ENCODE measurements around the gene EEPD1. TPM values are rescaled to one million over a fixed set of nuclear protein-coding genes. Genes with fewer than 3 reads are reported as not detected.

EEPD1 gene
- total RNA-seq, 1 donor from 2014 or later = 18.0 TPM

DNA sequence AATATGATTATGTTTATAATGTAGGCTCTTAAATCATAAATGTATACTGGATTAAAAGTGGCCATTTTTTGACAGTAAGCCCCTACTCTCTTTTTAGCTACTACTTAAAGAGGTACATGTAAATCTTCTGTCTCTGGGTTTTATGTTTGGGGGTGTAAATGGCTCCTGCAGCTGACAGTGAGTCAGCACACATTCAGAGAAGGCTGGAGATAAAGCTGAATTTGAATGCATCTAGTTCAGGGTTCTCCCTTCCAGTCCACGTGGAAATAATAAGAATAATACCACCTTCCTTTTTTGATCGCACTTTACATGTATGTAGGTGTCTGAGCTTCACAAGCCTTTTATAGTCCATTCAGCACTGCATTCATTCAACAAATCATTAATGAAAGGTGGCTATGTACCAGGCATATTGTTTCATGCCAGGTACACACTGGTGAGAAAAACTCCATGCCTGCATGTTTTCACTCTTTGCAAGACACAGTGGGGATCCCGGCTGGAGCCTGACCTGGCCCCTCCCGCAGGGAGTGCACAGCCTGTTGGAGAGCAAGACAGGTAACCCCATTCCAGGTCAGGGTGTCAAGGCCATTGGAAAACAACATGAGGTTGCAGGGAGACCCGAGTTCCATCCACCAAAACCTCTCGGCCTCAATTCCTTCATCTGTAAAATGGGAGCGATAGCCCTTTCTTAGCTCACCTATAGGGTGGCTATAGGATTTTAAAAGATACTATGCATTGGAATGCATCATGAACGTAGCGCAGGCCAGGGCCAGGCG, 129.1 kb downstream of the EEPD1 start:
- Mint-ChIP-seq H3K9me3 (no peaks in the 10 kb centered on the region), H3K4me1 (peaks cover 44% of the 10 kb centered on the region), H3K4me3 (no peak overlapping the region), H3K27ac (peak overlapping the region; percentile 47), H3K36me3 (no peaks in the 10 kb centered on the region), H3K27me3 (ENCODE audit: low read depth) (no peaks in the 10 kb centered on the region)
- TF ChIP-seq, protein P1, sequence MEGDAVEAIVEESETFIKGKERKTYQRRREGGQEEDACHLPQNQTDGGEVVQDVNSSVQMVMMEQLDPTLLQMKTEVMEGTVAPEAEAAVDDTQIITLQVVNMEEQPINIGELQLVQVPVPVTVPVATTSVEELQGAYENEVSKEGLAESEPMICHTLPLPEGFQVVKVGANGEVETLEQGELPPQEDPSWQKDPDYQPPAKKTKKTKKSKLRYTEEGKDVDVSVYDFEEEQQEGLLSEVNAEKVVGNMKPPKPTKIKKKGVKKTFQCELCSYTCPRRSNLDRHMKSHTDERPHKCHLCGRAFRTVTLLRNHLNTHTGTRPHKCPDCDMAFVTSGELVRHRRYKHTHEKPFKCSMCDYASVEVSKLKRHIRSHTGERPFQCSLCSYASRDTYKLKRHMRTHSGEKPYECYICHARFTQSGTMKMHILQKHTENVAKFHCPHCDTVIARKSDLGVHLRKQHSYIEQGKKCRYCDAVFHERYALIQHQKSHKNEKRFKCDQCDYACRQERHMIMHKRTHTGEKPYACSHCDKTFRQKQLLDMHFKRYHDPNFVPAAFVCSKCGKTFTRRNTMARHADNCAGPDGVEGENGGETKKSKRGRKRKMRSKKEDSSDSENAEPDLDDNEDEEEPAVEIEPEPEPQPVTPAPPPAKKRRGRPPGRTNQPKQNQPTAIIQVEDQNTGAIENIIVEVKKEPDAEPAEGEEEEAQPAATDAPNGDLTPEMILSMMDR (IDR thresholded peaks at IDR 0.05; ENCODE audit: unreplicated experiment) = no peak
- DNase-seq (ENCODE audit: low spot score in 2 of 2, unreplicated experiment in 2 of 2) = no peak

DNA sequence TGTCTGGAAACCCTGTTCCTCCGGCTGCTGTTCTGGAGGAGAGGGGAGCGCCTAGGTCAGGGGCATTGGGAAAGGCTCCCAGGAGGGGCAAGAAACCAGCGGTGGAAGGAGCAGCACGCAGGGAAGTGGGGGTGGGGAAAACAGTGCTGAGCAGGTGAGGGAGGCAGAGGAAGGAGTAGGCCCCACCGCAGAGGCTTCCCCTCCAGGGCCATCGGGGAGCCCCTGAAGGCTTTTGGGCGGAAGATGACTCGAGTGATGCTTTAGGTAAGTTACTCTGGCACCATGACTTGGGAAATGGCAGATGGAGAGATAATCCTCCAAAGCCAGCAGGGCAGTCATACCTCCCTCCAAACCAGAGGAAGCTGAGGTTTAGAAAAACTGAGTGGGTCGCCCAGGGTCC, 130.1 kb downstream of the EEPD1 start:
- DNase-seq (ENCODE audit: low spot score in 2 of 2, unreplicated experiment in 2 of 2) = no peak

DNA sequence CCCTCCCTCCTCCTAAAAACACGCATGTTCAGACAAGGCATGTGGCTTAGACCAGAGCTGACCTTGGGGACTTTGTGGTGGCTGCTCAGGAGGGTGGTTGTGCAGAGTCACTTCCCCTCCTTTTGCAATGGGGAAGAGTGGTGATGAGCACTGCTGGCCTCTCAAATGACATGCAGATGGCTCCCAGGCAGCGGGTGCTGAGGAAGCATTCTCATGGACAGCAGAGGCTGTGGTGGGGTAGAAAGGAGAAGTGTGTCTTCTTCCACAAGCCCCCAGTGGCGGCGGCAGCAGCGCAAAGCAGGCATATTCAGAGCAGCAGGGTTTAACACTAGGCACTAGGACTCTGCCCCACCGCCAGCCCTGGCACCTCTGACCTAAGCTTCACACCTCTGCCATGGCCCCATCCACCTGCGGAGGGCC, 130.7 kb downstream of the EEPD1 start:
- H3K4me1 Mint-ChIP-seq = peaks cover 33% of the 10 kb centered on the region
- no peaks in the 10 kb centered on the region for H3K27me3 Mint-ChIP-seq (ENCODE audit: low read depth)
- H3K27ac Mint-ChIP-seq = no peak overlapping the region
- H3K36me3 Mint-ChIP-seq = peaks cover 11% of the 10 kb centered on the region
- no peak for DNase-seq (ENCODE audit: low spot score in 2 of 2, unreplicated experiment in 2 of 2)
- TF ChIP-seq, protein P1 (IDR thresholded peaks at IDR 0.05; ENCODE audit: unreplicated experiment) = no peak
- no peaks in the 10 kb centered on the region for H3K9me3 Mint-ChIP-seq
- H3K4me3 Mint-ChIP-seq = no peak overlapping the region

More for the DNA sequence above, 130.1 kb downstream of the EEPD1 start:
- no peak overlapping the region for H3K27ac Mint-ChIP-seq
- TF ChIP-seq, protein P1 (IDR thresholded peaks at IDR 0.05; ENCODE audit: unreplicated experiment) = no peak
- H3K9me3 Mint-ChIP-seq = no peaks in the 10 kb centered on the region
- peaks cover 7% of the 10 kb centered on the region for H3K36me3 Mint-ChIP-seq
- H3K27me3 Mint-ChIP-seq (ENCODE audit: low read depth) = no peaks in the 10 kb centered on the region
- no peak overlapping the region for H3K4me3 Mint-ChIP-seq
- H3K4me1 Mint-ChIP-seq = peaks cover 38% of the 10 kb centered on the region

DNA sequence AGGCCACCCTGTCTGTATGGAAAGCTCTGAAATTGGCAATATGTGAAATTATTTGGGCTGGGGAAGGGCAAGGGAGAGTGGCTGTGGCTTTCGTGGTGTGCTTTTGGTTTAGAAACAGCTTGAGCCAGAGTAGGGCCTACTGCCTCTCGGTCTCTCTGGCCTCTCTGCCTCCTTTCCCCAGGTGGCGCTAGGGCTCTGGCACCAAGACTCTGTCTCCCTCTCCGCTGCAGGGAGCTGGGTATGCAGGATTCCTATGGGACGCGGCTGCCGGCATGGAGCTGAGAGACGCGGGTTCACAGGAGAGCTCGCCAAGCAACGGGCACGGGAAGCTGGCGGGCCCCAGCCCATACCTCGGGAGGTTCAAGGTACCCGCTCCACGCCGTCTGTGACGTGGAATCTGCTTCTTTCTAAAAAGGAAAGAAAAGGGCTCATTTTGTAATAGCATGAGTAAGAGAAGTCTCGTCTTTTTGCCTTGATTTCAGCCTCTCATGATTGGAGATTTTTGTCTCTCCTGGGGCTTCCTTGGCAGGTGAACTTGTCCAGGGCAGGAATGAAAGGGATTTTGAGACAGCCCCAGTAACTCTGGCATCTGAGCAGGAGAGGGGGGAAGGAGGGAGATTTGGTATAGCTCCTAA, 131.5 kb downstream of the EEPD1 start:
- Mint-ChIP-seq H3K4me1 (peaks cover 24% of the 10 kb centered on the region), H3K36me3 (peaks cover 16% of the 10 kb centered on the region), H3K27me3 (ENCODE audit: low read depth) (no peaks in the 10 kb centered on the region), H3K4me3 (no peak overlapping the region), H3K9me3 (no peaks in the 10 kb centered on the region), H3K27ac (no peak overlapping the region)
- TF ChIP-seq, protein P1 (IDR thresholded peaks at IDR 0.05; ENCODE audit: unreplicated experiment) = no peak
- DNase-seq (ENCODE audit: low spot score in 2 of 2, unreplicated experiment in 2 of 2) = no peak

DNA sequence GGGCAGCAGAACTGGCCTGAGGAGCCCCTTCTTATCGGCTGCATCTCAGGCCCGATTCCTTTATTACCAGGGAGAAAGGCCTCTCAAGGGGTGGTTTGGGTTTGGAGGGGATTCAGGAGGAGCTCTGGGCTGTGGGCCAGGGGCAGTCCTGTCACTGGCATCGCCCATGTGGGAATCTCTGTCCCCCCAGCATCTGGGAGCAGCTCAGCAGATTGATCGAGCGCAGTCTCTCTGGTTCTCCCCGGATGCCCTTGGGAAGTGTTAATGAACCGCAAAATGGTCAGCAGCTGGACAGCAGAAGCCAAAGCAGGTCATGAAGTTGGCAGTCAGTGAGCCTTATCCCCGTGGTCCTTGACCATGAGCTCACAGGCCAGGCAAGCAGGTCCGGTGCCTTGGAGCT, 132.2 kb downstream of the EEPD1 start:
- peaks cover 16% of the 10 kb centered on the region for H3K36me3 Mint-ChIP-seq
- TF ChIP-seq, protein P1 (IDR thresholded peaks at IDR 0.05; ENCODE audit: unreplicated experiment) = no peak
- no peaks in the 10 kb centered on the region for H3K27me3 Mint-ChIP-seq (ENCODE audit: low read depth)
- H3K27ac Mint-ChIP-seq = no peak overlapping the region
- no peaks in the 10 kb centered on the region for H3K9me3 Mint-ChIP-seq
- peaks cover 17% of the 10 kb centered on the region for H3K4me1 Mint-ChIP-seq
- no peak overlapping the region for H3K4me3 Mint-ChIP-seq
- DNase-seq (ENCODE audit: low spot score in 2 of 2, unreplicated experiment in 2 of 2) = no peak

Data from mesothelial cell of epicardium (in vitro differentiated cells).